ENCODE results near the gene GLRA3. TPM values are rescaled to one million over a fixed set of nuclear protein-coding genes. Genes with fewer than 3 reads are reported as not detected.

GLRA3 gene
- total RNA-seq, 1 donor from 2014 or later = not detected

DNA sequence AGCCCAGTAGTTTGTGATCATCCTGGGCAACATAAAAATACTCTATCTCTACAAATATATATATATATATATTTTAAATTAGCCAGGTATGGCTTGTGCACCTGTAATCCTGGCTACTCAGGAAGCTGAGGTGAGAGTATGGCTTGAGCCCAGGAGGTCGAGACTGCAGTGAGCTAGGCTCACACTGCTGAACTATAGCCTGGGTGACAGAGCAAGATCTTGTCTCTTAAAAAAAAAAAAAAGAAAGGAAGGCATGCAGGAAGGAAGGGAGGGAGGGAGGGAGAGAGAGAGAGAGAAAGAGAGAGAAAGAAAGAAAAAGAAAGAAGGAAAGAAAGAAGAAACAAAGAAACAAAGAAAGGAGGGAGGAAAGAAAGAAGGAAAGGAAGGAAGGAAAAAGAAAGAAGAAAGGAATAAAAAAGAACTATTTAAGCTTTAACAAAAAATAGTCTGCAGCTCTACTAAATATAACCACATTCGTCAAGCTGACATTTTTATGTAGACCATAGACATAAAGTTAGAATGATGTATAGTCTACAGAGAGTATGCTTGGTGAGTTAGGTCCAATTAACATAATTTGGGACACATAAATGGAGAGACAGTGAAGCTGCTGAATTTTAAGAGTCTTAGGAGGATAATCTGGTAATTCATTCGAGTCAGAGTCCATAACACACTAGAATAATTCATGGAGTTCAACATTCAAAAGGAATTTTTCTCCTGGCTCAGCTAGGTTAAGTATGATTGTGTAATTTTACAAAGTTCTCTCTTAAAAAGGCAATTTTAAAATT, 111.9 kb downstream of the GLRA3 start:
- TF ChIP-seq, protein P1, sequence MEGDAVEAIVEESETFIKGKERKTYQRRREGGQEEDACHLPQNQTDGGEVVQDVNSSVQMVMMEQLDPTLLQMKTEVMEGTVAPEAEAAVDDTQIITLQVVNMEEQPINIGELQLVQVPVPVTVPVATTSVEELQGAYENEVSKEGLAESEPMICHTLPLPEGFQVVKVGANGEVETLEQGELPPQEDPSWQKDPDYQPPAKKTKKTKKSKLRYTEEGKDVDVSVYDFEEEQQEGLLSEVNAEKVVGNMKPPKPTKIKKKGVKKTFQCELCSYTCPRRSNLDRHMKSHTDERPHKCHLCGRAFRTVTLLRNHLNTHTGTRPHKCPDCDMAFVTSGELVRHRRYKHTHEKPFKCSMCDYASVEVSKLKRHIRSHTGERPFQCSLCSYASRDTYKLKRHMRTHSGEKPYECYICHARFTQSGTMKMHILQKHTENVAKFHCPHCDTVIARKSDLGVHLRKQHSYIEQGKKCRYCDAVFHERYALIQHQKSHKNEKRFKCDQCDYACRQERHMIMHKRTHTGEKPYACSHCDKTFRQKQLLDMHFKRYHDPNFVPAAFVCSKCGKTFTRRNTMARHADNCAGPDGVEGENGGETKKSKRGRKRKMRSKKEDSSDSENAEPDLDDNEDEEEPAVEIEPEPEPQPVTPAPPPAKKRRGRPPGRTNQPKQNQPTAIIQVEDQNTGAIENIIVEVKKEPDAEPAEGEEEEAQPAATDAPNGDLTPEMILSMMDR (conservative IDR thresholded peaks at IDR 0.05) = no peak
- peaks cover 10% of the 10 kb centered on the region for H3K4me1 Mint-ChIP-seq
- no peak overlapping the region for H3K4me3 Mint-ChIP-seq
- H3K36me3 Mint-ChIP-seq (ENCODE audit: low read depth) = no peaks in the 10 kb centered on the region
- no peaks in the 10 kb centered on the region for H3K9me3 Mint-ChIP-seq
- no peaks in the 10 kb centered on the region for H3K27me3 Mint-ChIP-seq (ENCODE audit: low read depth)
- no peak overlapping the region for H3K27ac Mint-ChIP-seq (ENCODE audit: unreplicated experiment)
- no peak for DNase-seq (ENCODE audit: low read depth, low spot score)

DNA sequence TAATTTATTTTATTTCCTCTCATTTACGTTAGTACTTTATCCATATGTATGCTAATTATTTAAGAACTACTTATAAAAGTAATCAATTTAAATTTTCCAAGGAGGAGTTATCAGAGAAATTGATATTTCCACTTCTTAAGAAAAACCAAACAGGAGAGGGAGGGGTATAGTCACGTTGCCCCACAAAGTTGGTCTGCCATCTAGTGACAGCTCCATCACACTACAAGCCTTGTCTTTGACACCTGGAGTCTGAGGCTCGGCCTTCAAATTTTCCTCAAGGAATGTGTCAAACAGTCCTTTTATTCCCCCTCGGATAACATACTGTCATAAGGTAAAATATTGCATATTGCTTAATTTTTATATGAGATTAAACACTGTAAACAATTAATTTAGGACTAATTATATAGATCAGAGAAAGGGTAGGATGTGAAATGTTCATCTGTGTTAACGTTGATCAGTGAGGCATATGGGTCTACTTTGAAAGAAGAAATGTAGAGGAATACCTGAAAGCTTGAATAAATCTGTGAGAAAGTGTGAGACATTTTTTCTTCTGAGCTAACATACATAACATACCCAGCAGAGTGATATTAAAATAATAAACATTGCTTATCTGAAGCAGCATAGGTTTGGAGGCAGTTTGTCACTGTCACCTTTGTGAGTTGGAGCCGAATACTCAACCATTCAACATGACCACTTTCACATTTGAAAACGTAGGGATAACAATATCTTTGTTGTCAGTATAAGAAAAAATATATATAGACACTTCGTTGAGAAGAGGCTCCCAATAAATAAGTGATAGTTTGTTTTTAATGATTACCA, 114.4 kb downstream of the GLRA3 start:
- Mint-ChIP-seq H3K9me3 (no peaks in the 10 kb centered on the region), H3K4me1 (peaks cover 10% of the 10 kb centered on the region), H3K27me3 (ENCODE audit: low read depth) (no peaks in the 10 kb centered on the region), H3K36me3 (ENCODE audit: low read depth) (no peaks in the 10 kb centered on the region), H3K4me3 (no peak overlapping the region), H3K27ac (ENCODE audit: unreplicated experiment) (no peak overlapping the region)
- peak; percentile 10 for DNase-seq (ENCODE audit: low read depth, low spot score)
- TF ChIP-seq, protein P1 (conservative IDR thresholded peaks at IDR 0.05) = peak; percentile 74

DNA sequence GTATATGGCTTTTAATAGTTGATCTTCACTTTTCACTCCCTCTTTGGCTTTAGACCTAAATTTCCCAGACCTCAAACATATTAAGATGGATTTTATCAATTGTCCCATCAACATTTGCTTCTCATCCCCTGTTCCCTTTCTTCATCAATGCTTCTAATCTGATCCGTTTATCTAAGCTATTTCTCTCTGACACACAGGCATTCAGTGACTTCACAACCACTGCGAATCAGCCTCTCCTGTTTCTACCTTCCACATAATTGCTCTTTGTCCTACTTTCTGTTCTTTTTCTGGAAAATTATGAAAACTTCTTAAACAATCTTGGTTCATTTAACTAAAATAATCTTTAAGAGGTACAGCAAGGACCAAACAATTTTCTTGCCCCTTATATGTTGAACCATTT, 115.2 kb downstream of the GLRA3 start:
- Mint-ChIP-seq H3K27ac (ENCODE audit: unreplicated experiment) (no peak overlapping the region), H3K27me3 (ENCODE audit: low read depth) (no peaks in the 10 kb centered on the region), H3K36me3 (ENCODE audit: low read depth) (no peaks in the 10 kb centered on the region), H3K4me1 (peaks cover 10% of the 10 kb centered on the region), H3K4me3 (no peak overlapping the region), H3K9me3 (no peaks in the 10 kb centered on the region)
- TF ChIP-seq, protein P1 (conservative IDR thresholded peaks at IDR 0.05) = no peak
- DNase-seq (ENCODE audit: low read depth, low spot score) = no peak

- Mint-ChIP-seq H3K27ac (ENCODE audit: unreplicated experiment) (no peak overlapping the region), H3K36me3 (ENCODE audit: low read depth) (no peaks in the 10 kb centered on the region), H3K27me3 (ENCODE audit: low read depth) (no peaks in the 10 kb centered on the region), H3K4me3 (no peak overlapping the region), H3K4me1 (peaks cover 10% of the 10 kb centered on the region), H3K9me3 (no peaks in the 10 kb centered on the region)
- no peak for DNase-seq (ENCODE audit: low read depth, low spot score)
- TF ChIP-seq, protein P1 (conservative IDR thresholded peaks at IDR 0.05) = no peak
Measured at GRCh38 chr4:174713181-174713580, 115.9 kb downstream of the GLRA3 start.

GRCh38 chr4:174709526-174709925, 119.5 kb downstream of the GLRA3 start:
- H3K4me3 Mint-ChIP-seq = no peak overlapping the region
- DNase-seq (ENCODE audit: low read depth, low spot score) = no peak
- H3K27me3 Mint-ChIP-seq (ENCODE audit: low read depth) = peaks cover 2% of the 10 kb centered on the region
- H3K36me3 Mint-ChIP-seq (ENCODE audit: low read depth) = no peaks in the 10 kb centered on the region
- no peaks in the 10 kb centered on the region for H3K9me3 Mint-ChIP-seq
- no peak overlapping the region for H3K27ac Mint-ChIP-seq (ENCODE audit: unreplicated experiment)
- TF ChIP-seq, protein P1 (conservative IDR thresholded peaks at IDR 0.05) = no peak
- peaks cover 10% of the 10 kb centered on the region for H3K4me1 Mint-ChIP-seq

Data from neural crest cell (in vitro differentiated cells).